HepG2 (cell line): ENCODE measurements around the gene PSMA7. TPM values are rescaled to one million over a fixed set of nuclear protein-coding genes. Genes with fewer than 3 reads are reported as not detected.

Experiments used
- ARID4A ChIP-seq: sonication (generic); formaldehyde crosslinking; IDR thresholded peaks from 2 replicates; pipeline ENCODE4 v1.5.0; 2020; ENCODE audit warnings: mild to moderate bottlenecking, missing genetic modification reagents, borderline replicate concordance
- ASH2L ChIP-seq: fragments of 300-600, 200-600 bp; sonication (generic); IDR thresholded peaks from 2 replicates; pipeline ENCODE4 v1.7.0; 2017; ENCODE audit warnings: low read depth, mild to moderate bottlenecking, moderate library complexity, mixed read lengths, low read length; ENCODE audit not compliant: insufficient read length
- FOXK1 ChIP-seq: sonication (generic); formaldehyde crosslinking; IDR thresholded peaks from 2 replicates; pipeline ENCODE4 v1.4.0; 2020; ENCODE audit warnings: low read depth, missing genetic modification reagents, borderline replicate concordance
- GPN1 ChIP-seq: sonication (generic); formaldehyde crosslinking; IDR thresholded peaks from 2 replicates; pipeline ENCODE4 v1.5.1; 2020; ENCODE audit warnings: missing genetic modification reagents, borderline replicate concordance
- HDAC1 ChIP-seq: sonication (generic); formaldehyde crosslinking; IDR thresholded peaks from 2 replicates; pipeline ENCODE4 v1.5.1; 2020; ENCODE audit warnings: mild to moderate bottlenecking, missing genetic modification reagents
- KAT7 ChIP-seq: IDR thresholded peaks from 2 replicates; pipeline ENCODE4 v1.6.1; 2018; ENCODE audit warnings: borderline replicate concordance, missing compliant biosample characterization
- KDM4B ChIP-seq: sonication (generic); formaldehyde crosslinking; IDR thresholded peaks from 2 replicates; pipeline ENCODE4 v1.4.0; 2020; ENCODE audit warnings: missing genetic modification reagents
- MAFG ChIP-seq: sonication (generic); formaldehyde crosslinking; IDR thresholded peaks from 2 replicates; pipeline ENCODE4 v1.5.1; 2020; ENCODE audit warnings: mild to moderate bottlenecking, missing genetic modification reagents
- MYPOP ChIP-seq: sonication (generic); formaldehyde crosslinking; IDR thresholded peaks from 2 replicates; pipeline ENCODE4 v1.8.1; 2023; ENCODE audit warnings: mild to moderate bottlenecking, moderate library complexity, missing genetic modification reagents
- NFE2L2 ChIP-seq: fragments of 150-350 bp; IDR thresholded peaks from 2 replicates; pipeline ENCODE4 v1.6.1; 2014; ENCODE audit warnings: low read length
- RFXAP ChIP-seq: sonication (generic); formaldehyde crosslinking; IDR thresholded peaks from 2 replicates; pipeline ENCODE4 v1.4.0; 2020; ENCODE audit warnings: missing genetic modification reagents, borderline replicate concordance
- SAP130 ChIP-seq: IDR thresholded peaks from 2 replicates; pipeline ENCODE4 v1.6.1; 2016; ENCODE audit warnings: low read depth
- SETDB1 ChIP-seq: sonication (generic); formaldehyde crosslinking; IDR thresholded peaks from 2 replicates; pipeline ENCODE4 v1.5.1; 2020; ENCODE audit warnings: missing genetic modification reagents, mild to moderate bottlenecking, borderline replicate concordance
- SMAD9 ChIP-seq: sonication (generic); formaldehyde crosslinking; IDR thresholded peaks from 2 replicates; pipeline ENCODE4 v1.5.1; 2020; ENCODE audit warnings: mild to moderate bottlenecking, missing genetic modification reagents
- SP1 ChIP-seq, 2 experiments: fragments of 450-650 bp in 1 of 2; sonication (generic) in 1 of 2; formaldehyde crosslinking in 1 of 2; IDR thresholded peaks; 2 replicates each; pipeline versions ENCODE4 v1.4.0 to v1.6.1; 2016 to 2020; ENCODE audit warnings: missing genetic modification reagents in 1 of 2
- TOE1 ChIP-seq: sonication (generic); formaldehyde crosslinking; IDR thresholded peaks from 2 replicates; pipeline ENCODE4 v1.4.0; 2020; ENCODE audit warnings: mild to moderate bottlenecking, missing genetic modification reagents
- ZC3H13 ChIP-seq: sonication (generic); formaldehyde crosslinking; IDR thresholded peaks from 2 replicates; pipeline ENCODE4 v1.8.1; 2023; ENCODE audit warnings: mild to moderate bottlenecking, missing genetic modification reagents, moderate library complexity
- ZNF572 ChIP-seq: sonication (generic); formaldehyde crosslinking; IDR thresholded peaks from 2 replicates; pipeline ENCODE4 v1.5.1; 2020; ENCODE audit warnings: mild to moderate bottlenecking, missing genetic modification reagents
- ZNF790 ChIP-seq: sonication (generic); formaldehyde crosslinking; IDR thresholded peaks from 2 replicates; pipeline ENCODE4 v1.8.0; 2022; ENCODE audit warnings: missing genetic modification reagents, mild to moderate bottlenecking, borderline replicate concordance
- ZXDC ChIP-seq: sonication (generic); formaldehyde crosslinking; IDR thresholded peaks from 2 replicates; pipeline ENCODE4 v1.5.0; 2020; ENCODE audit warnings: mild to moderate bottlenecking, missing genetic modification reagents
- ZZZ3 ChIP-seq: sonication (generic); formaldehyde crosslinking; IDR thresholded peaks from 2 replicates; pipeline ENCODE4 v1.4.0; 2020; ENCODE audit warnings: missing genetic modification reagents, mild to moderate bottlenecking, borderline replicate concordance
- polyA plus RNA-seq, 8 experiments: library from polyadenylated mRNA; depleted of rRNA in 3 of 8; stranded (reverse) in 7 of 8; unstranded in 1 of 8; fragments of >200 nt; fragmentation: Illumina TruSeq in 4 of 8; extraction: Trizol in 4 of 8; gene quantifications; 2 replicates each; pipeline versions ENCODE4 v1.2.1 to v1.2.3, GENCODE V29; 2011 to 2016; ENCODE audit warnings: low read depth in 4 of 8, missing spikeins in 1 of 8, mixed read lengths in 1 of 8; ENCODE audit not compliant: insufficient read depth in 1 of 8
- total RNA-seq, 5 experiments: library from RNA; depleted of rRNA; stranded (reverse); fragments of >200 nt; fragmentation: Illumina TruSeq; extraction: Trizol; gene quantifications; 2 replicates each; pipeline ENCODE4 v1.2.3, GENCODE V29; 2016; ENCODE audit warnings: low read depth in 1 of 5

Gene PSMA7
- total and polyA plus RNA-seq, 2 of the 13 experiments (the other 11 are each of a cell fraction or from before 2014, with no cell fraction given): 531 to 631 TPM

- TF ChIP-seq ZXDC (no peak), KDM4B (CRISPR knock-in tag) (no peak), ASH2L (no peak), TOE1 (no peak), SMAD9 (CRISPR knock-in tag) (no peak), ZNF790 (CRISPR knock-in tag) (no peak), SAP130 (CRISPR knock-in tag) (peak; percentile 59; the same call in 1 of the 2 replicates), SP1 (IDR thresholded peaks at IDR 0.05) (no peak), SP1 (CRISPR knock-in tag; IDR thresholded peaks at IDR 0.05) (no peak; the same call in 1 of the 2 replicates), MAFG (CRISPR knock-in tag) (no peak), KAT7 (no peak), MYPOP (CRISPR knock-in tag) (no peak), FOXK1 (CRISPR knock-in tag) (0 out of 2 replicates have a peak, but pooled peaks have one; percentile 20), ZNF572 (CRISPR knock-in tag) (no peak), HDAC1 (CRISPR knock-in tag) (peak; percentile 55; the same call in 1 of the 2 replicates), ZZZ3 (CRISPR knock-in tag) (no peak), GPN1 (CRISPR knock-in tag) (0 out of 2 replicates have a peak, but pooled peaks have one; percentile 26), RFXAP (CRISPR knock-in tag) (peak; percentile 13; the same call in 1 of the 2 replicates), ARID4A (peak; percentile 52; the same call in 1 of the 2 replicates), SETDB1 (CRISPR knock-in tag) (no peak), ZC3H13 (CRISPR knock-in tag) (no peak), NFE2L2 (no peak)
These were observed 13.6 kb upstream of the PSMA7 start (continued) for GRCh38 chr20:62156592-62157386.
